A549 (cell line): ENCODE data around the gene LST1. TPM values are rescaled to one million over a fixed set of nuclear protein-coding genes. Genes with fewer than 3 reads are reported as not detected.

Experiments
- ATAC-seq, 2 experiments: fragments of 200-7000 bp in 1 of 2; fragments of >200 bp in 1 of 2; cut with Nextera tagmentation in 1 of 2; cut with Tn5 transposase in 1 of 2; 3 replicates each; pipeline versions ENCODE4 v1.8.0 to v1.9.1; 2018 to 2020; ENCODE audit warnings: mild to moderate bottlenecking in 1 of 2, moderate library complexity in 1 of 2
- CTCF ChIA-PET: fragments of 300-600 bp; sonication (Branson Sonifier 250); formaldehyde crosslinking; extraction: SDS; loops from one replicate; lab custom pipeline; 2021; ENCODE audit warnings: antibody characterized with exemption, inconsistent platforms; lab: Yijun Ruan, JAX
- POLR2A ChIA-PET: fragments of 350-600 bp; formaldehyde crosslinking; extraction: SDS; loops from one replicate; lab custom pipeline; 2021; ENCODE audit warnings: antibody characterized with exemption, inconsistent platforms; lab: Yijun Ruan, JAX
- DNase-seq, 2 experiments: peaks; one replicate each; pipeline versions ENCODE4 v3.0.0 to v3.0.0-alpha.2; 2011 to 2016; ENCODE audit warnings: low read depth in 1 of 2, low spot score in 1 of 2
- FAIRE-seq: peaks from 2 replicates; lab custom pipeline; 2011; peaks lifted over from hg19 to GRCh38; lab: Jason Lieb, UNC
- H3K27ac ChIP-seq, 2 experiments: fragments of >200 bp; sonication (Bioruptor Twin); formaldehyde crosslinking; 3 replicates each; pipeline ENCODE4 v1.5.1; 2016 to 2017
- H3K4me1 ChIP-seq: fragments of >200 bp; sonication (Bioruptor Twin); formaldehyde crosslinking; 3 replicates; pipeline ENCODE4 v1.6.1; 2016
- H3K4me2 ChIP-seq: fragments of >200 bp; sonication (Bioruptor Twin); formaldehyde crosslinking; 3 replicates; pipeline ENCODE4 v1.6.1; 2016
- H3K4me3 ChIP-seq: fragments of >200 bp; sonication (Bioruptor Twin); formaldehyde crosslinking; 3 replicates; pipeline ENCODE4 v1.5.1; 2016
- H3K9me3 ChIP-seq: fragments of >200 bp; sonication (Bioruptor Twin); formaldehyde crosslinking; 3 replicates; pipeline ENCODE4 v1.6.1; 2016
- CBX2 ChIP-seq: fragments of 200-600 bp; sonication (generic); IDR thresholded peaks from 2 replicates; pipeline ENCODE4 v1.6.1; 2016; ENCODE audit warnings: low read depth, mild to moderate bottlenecking, borderline replicate concordance
- CBX8 ChIP-seq: fragments of 200-600 bp; sonication (generic); IDR thresholded peaks from 2 replicates; pipeline ENCODE4 v1.6.1; 2016
- CHD4 ChIP-seq: fragments of 200-600 bp; sonication (generic); IDR thresholded peaks from 2 replicates; pipeline ENCODE4 v1.6.1; 2016; ENCODE audit warnings: antibody characterized with exemption, mild to moderate bottlenecking, borderline replicate concordance
- EHMT2 ChIP-seq: fragments of 200-600 bp; sonication (generic); IDR thresholded peaks from 2 replicates; pipeline ENCODE4 v1.6.1; 2016; ENCODE audit warnings: antibody characterized with exemption, low read depth, mild to moderate bottlenecking, moderate library complexity
- HEYL ChIP-seq: fragments of 250-450 bp; sonication (Bioruptor Pico); IDR thresholded peaks from 2 replicates; pipeline ENCODE4 v1.8.0; 2021; ENCODE audit warnings: mild to moderate bottlenecking, moderate library complexity
- HOXA7 ChIP-seq: fragments of 250-450 bp; sonication (Bioruptor Pico); IDR thresholded peaks from 2 replicates; pipeline ENCODE4 v1.5.0; 2020; ENCODE audit warnings: mild to moderate bottlenecking, moderate library complexity
- JUN ChIP-seq, 2 experiments: fragments of >200 bp; sonication (Bioruptor Twin); formaldehyde crosslinking; IDR thresholded peaks; 2 replicates in 1 of 2; 3 replicates in 1 of 2; pipeline ENCODE4 v1.6.1; 2016 to 2017
- KDM5A ChIP-seq: fragments of 200-600 bp; sonication (generic); IDR thresholded peaks from 2 replicates; pipeline ENCODE4 v1.6.1; 2016; ENCODE audit warnings: antibody characterized with exemption, mild to moderate bottlenecking
- MAZ ChIP-seq: fragments of 150-350 bp; IDR thresholded peaks from 2 replicates; pipeline ENCODE4 v1.6.1; 2014; ENCODE audit warnings: antibody characterized with exemption, low read depth, low read length, borderline replicate concordance
- NR3C1 ChIP-seq: fragments of >200 bp; sonication (Bioruptor Twin); formaldehyde crosslinking; IDR thresholded peaks from 3 replicates; pipeline ENCODE4 v1.6.1; 2017
- POLR2A ChIP-seq: IDR thresholded peaks from 2 replicates; pipeline ENCODE4 v1.6.1; 2012; ENCODE audit warnings: mild to moderate bottlenecking, low read length
- RCOR1 ChIP-seq: fragments of 150-350 bp; IDR thresholded peaks from 2 replicates; pipeline ENCODE4 v1.6.1; 2014; ENCODE audit warnings: antibody characterized with exemption, low read length, low read depth
- SMC3 ChIP-seq: fragments of >200 bp; sonication (Bioruptor Twin); formaldehyde crosslinking; IDR thresholded peaks from 3 replicates; pipeline ENCODE4 v1.6.1; 2018; ENCODE audit warnings: inconsistent platforms
- TFCP2L1 ChIP-seq: fragments of 250-450 bp; sonication (Bioruptor Pico); IDR thresholded peaks from 2 replicates; pipeline ENCODE4 v1.5.0; 2021; ENCODE audit warnings: mild to moderate bottlenecking
- TP53 ChIP-seq: fragments of 250-450 bp; sonication (Bioruptor Pico); IDR thresholded peaks from 2 replicates; pipeline ENCODE4 v1.5.0; 2021; ENCODE audit warnings: mild to moderate bottlenecking, moderate library complexity
- ZC3H11A ChIP-seq: fragments of 450-650 bp; IDR thresholded peaks from 2 replicates; pipeline ENCODE4 v1.6.1; 2014; ENCODE audit warnings: antibody characterized with exemption, mild to moderate bottlenecking
- ZNF302 ChIP-seq: fragments of 250-450 bp; sonication (Bioruptor Pico); IDR thresholded peaks from 2 replicates; pipeline ENCODE4 v1.9.0; 2021; ENCODE audit warnings: inconsistent platforms, mild to moderate bottlenecking, moderate library complexity
- WGBS: methylation state at CpG from one replicate; pipeline ENCODE4 v1.1.6; 2017; ENCODE audit errors: missing lambda C conversion rate; 5-methylcytosine and 5-hydroxymethylcytosine counted together
- polyA plus RNA-seq, 4 experiments: library from polyadenylated mRNA; depleted of rRNA in 3 of 4; stranded (reverse); fragments of >200 nt; fragmentation: RNase III in 1 of 4; extraction: RNeasy Plus Mini Kit Qiagen cat#74134 plus additional on column Dnase treatment in 1 of 4; gene quantifications; 2 replicates in 3 of 4; 3 replicates in 1 of 4; pipeline ENCODE4 v1.2.3, GENCODE V29; 2011 to 2017
- TF ChIP-seq, protein P1 (sequence below): fragments of 200-600 bp; sonication (generic); IDR thresholded peaks from 2 replicates; pipeline ENCODE4 v1.6.1; 2016; ENCODE audit warnings: antibody characterized with exemption, mild to moderate bottlenecking, moderate library complexity
- TF ChIP-seq, protein P2 (sequence below): fragments of >200 bp; sonication (Bioruptor Twin); formaldehyde crosslinking; IDR thresholded peaks from 3 replicates; pipeline ENCODE4 v1.5.1; 2016
- TF ChIP-seq, protein P3 (sequence below): fragments of 250-450 bp; sonication (Bioruptor Pico); IDR thresholded peaks from 2 replicates; pipeline ENCODE4 v1.5.0; 2020; ENCODE audit warnings: low read depth, mild to moderate bottlenecking, moderate library complexity
- TF ChIP-seq, protein P4 (sequence below): fragments of >200 bp; sonication (Bioruptor Twin); formaldehyde crosslinking; IDR thresholded peaks from 3 replicates; pipeline ENCODE4 v1.6.1; 2016
- TF ChIP-seq, protein P5 (sequence below): fragments of 250-450 bp; sonication (Bioruptor Pico); IDR thresholded peaks from 2 replicates; pipeline ENCODE4 v1.5.0; 2021; ENCODE audit warnings: mild to moderate bottlenecking, moderate library complexity, borderline replicate concordance

LST1 gene
- polyA plus RNA-seq, 2 of the 4 experiments (the other 2 are of a cell fraction): 0.19 to 0.26 TPM

DNA sequence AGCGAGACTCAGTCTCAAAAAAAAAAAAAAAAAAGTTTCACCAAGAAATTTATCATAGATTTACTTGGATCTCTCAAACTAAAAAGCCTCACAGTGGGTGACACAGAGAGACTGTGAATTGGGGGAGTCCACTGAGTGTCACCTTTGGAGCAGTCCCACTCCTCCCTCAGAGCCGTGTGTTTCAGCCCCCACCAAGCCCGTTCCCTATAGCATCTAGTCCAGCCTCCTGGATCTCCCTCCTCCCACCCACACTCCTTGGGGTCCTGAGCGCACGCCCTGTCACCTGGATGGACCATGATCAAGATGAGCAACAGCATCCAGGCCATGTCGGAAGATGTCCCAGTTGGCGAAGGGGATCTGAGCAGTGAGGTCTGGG lies 6.3 kb downstream of the LST1 start:
- DNase-seq (no peak), ATAC-seq (no peak), FAIRE-seq (no peak)
- Histone ChIP-seq H3K4me1 (no peaks in the 10 kb centered on the region), H3K4me2 (no peak overlapping the region), H3K9me3 (no peaks in the 10 kb centered on the region), H3K4me3 (no peak overlapping the region), H3K27ac (no peak overlapping the region)
- TF ChIP-seq TP53: no peak
- TF ChIP-seq, protein P1, sequence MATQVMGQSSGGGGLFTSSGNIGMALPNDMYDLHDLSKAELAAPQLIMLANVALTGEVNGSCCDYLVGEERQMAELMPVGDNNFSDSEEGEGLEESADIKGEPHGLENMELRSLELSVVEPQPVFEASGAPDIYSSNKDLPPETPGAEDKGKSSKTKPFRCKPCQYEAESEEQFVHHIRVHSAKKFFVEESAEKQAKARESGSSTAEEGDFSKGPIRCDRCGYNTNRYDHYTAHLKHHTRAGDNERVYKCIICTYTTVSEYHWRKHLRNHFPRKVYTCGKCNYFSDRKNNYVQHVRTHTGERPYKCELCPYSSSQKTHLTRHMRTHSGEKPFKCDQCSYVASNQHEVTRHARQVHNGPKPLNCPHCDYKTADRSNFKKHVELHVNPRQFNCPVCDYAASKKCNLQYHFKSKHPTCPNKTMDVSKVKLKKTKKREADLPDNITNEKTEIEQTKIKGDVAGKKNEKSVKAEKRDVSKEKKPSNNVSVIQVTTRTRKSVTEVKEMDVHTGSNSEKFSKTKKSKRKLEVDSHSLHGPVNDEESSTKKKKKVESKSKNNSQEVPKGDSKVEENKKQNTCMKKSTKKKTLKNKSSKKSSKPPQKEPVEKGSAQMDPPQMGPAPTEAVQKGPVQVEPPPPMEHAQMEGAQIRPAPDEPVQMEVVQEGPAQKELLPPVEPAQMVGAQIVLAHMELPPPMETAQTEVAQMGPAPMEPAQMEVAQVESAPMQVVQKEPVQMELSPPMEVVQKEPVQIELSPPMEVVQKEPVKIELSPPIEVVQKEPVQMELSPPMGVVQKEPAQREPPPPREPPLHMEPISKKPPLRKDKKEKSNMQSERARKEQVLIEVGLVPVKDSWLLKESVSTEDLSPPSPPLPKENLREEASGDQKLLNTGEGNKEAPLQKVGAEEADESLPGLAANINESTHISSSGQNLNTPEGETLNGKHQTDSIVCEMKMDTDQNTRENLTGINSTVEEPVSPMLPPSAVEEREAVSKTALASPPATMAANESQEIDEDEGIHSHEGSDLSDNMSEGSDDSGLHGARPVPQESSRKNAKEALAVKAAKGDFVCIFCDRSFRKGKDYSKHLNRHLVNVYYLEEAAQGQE: no peak
- POLR2A ChIA-PET: no interaction called here
- CTCF ChIA-PET: interaction anchor here (1.9 to 14.3 kb wide), 3 partner anchors 11 to 45 kb away, joined by 4 to 338 read pairs (median 331); partner anchors contain the start of genes ATP6V1G2, DDX39B, LST1 and LTB
- 87% methylated on average over 7 of the region's 7 CpGs for WGBS

DNA sequence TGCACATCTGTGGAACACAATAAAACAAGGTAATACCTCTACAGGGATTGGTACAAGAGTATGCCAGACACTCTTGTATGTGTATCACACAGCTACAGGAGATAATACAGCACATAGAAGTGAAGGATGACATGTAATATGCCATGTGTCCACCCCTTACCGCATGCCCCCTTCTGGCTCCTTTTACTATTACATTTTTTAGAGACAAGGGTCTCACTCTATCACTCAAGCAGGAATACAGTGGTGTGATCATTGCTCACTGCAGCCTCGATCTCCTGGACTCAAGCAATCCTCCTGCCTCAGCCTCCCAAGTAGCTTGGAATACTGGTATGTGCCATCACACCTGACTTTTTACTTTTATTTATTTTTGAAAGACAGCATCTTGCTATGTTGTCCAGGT lies 10.9 kb downstream of the LST1 start:
- Histone ChIP-seq H3K4me3 (no peak overlapping the region), H3K4me2 (no peak overlapping the region), H3K9me3 (no peaks in the 10 kb centered on the region), H3K27ac (no peak overlapping the region), H3K4me1 (no peaks in the 10 kb centered on the region)
- ChIA-PET CTCF (interaction anchor here (0.6 to 14.3 kb wide), 14 partner anchors 10 to 519 kb away, joined by 3 to 338 read pairs (median 4); partner anchors contain the start of genes ATP6V1G2, DDX39B, LST1 and LTB), POLR2A (interaction anchor here (1.0 kb wide), 1 partner anchor 55 kb away, joined by 3 read pairs; the partner anchor contains the start of gene DDX39B)
- 0% methylated on average over 2 of the region's 2 CpGs for WGBS
- peak; percentile 77 to 85 for ATAC-seq
- peak; percentile 45; the same call in 2 of the 3 replicates for TF ChIP-seq SMC3
- TF ChIP-seq, protein P2, sequence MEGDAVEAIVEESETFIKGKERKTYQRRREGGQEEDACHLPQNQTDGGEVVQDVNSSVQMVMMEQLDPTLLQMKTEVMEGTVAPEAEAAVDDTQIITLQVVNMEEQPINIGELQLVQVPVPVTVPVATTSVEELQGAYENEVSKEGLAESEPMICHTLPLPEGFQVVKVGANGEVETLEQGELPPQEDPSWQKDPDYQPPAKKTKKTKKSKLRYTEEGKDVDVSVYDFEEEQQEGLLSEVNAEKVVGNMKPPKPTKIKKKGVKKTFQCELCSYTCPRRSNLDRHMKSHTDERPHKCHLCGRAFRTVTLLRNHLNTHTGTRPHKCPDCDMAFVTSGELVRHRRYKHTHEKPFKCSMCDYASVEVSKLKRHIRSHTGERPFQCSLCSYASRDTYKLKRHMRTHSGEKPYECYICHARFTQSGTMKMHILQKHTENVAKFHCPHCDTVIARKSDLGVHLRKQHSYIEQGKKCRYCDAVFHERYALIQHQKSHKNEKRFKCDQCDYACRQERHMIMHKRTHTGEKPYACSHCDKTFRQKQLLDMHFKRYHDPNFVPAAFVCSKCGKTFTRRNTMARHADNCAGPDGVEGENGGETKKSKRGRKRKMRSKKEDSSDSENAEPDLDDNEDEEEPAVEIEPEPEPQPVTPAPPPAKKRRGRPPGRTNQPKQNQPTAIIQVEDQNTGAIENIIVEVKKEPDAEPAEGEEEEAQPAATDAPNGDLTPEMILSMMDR: peak; percentile 37; the same call in 2 of the 3 replicates
- no peak for TF ChIP-seq ZC3H11A
- DNase-seq: peak; percentile 39 to 40
- no peak for FAIRE-seq

DNA sequence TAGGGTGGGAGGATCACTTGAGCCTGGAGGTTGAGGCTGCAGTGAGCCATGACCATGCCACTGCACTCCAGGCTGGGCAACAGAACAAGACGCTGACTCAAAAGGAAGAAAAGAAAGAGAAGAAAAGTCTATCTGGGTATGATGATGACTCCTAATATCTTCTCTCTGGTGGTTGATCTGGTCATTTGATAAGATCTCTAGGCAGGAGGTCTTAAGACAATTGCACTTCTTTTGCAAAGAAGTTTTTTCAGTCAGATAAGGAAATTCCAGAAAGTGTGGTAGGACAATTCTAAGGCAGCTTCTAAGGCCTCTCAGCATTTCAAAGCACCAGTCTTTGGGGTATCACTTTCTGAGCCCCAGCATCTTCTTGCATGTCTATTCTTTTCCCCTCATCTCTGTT lies 21.2 kb downstream of the LST1 start:
- POLR2A ChIA-PET: no interaction called here
- Histone ChIP-seq H3K4me2 (no peak overlapping the region), H3K27ac (no peak overlapping the region), H3K4me3 (no peak overlapping the region), H3K9me3 (no peaks in the 10 kb centered on the region), H3K4me1 (no peaks in the 10 kb centered on the region)
- DNase-seq (no peak), ATAC-seq (no peak), FAIRE-seq (no peak)
- CTCF ChIA-PET: interaction anchor here (1.2 to 3.1 kb wide), 2 partner anchors 9 to 27 kb away, joined by 4 to 13 read pairs; no protein-coding TSS in a partner anchor
- 71% methylated on average over 1 of the region's 1 CpG for WGBS
- no peak for TF ChIP-seq EHMT2
- no peak for TF ChIP-seq ZNF302
- TF ChIP-seq NR3C1: no peak
- no peak for TF ChIP-seq JUN (IDR thresholded peaks at IDR 0.05)
- no peak for TF ChIP-seq RCOR1
- no peak for TF ChIP-seq CHD4
- no peak for TF ChIP-seq CBX2
- TF ChIP-seq HOXA7 (CRISPR knock-in tag): no peak
- no peak for TF ChIP-seq HEYL (CRISPR knock-in tag)
- no peak for TF ChIP-seq MAZ
- TF ChIP-seq, protein P3, sequence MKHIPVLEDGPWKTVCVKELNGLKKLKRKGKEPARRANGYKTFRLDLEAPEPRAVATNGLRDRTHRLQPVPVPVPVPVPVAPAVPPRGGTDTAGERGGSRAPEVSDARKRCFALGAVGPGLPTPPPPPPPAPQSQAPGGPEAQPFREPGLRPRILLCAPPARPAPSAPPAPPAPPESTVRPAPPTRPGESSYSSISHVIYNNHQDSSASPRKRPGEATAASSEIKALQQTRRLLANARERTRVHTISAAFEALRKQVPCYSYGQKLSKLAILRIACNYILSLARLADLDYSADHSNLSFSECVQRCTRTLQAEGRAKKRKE (CRISPR knock-in tag): no peak
- TF ChIP-seq, protein P2: no peak
- TF ChIP-seq, protein P4, sequence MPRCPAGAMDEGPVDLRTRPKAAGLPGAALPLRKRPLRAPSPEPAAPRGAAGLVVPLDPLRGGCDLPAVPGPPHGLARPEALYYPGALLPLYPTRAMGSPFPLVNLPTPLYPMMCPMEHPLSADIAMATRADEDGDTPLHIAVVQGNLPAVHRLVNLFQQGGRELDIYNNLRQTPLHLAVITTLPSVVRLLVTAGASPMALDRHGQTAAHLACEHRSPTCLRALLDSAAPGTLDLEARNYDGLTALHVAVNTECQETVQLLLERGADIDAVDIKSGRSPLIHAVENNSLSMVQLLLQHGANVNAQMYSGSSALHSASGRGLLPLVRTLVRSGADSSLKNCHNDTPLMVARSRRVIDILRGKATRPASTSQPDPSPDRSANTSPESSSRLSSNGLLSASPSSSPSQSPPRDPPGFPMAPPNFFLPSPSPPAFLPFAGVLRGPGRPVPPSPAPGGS: no peak
- TF ChIP-seq CBX8: no peak
- TF ChIP-seq, protein P5, sequence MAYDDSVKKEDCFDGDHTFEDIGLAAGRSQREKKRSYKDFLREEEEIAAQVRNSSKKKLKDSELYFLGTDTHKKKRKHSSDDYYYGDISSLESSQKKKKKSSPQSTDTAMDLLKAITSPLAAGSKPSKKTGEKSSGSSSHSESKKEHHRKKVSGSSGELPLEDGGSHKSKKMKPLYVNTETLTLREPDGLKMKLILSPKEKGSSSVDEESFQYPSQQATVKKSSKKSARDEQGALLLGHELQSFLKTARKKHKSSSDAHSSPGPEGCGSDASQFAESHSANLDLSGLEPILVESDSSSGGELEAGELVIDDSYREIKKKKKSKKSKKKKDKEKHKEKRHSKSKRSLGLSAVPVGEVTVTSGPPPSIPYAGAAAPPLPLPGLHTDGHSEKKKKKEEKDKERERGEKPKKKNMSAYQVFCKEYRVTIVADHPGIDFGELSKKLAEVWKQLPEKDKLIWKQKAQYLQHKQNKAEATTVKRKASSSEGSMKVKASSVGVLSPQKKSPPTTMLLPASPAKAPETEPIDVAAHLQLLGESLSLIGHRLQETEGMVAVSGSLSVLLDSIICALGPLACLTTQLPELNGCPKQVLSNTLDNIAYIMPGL (CRISPR knock-in tag): no peak
- no peak for TF ChIP-seq KDM5A
- TF ChIP-seq TFCP2L1: no peak
- no peak for TF ChIP-seq POLR2A
